Anterior cingulate cortex (tissue), 58 donors: ENCODE results near the gene LRPAP1.
"Not testable (repeated sequence)": the region's sequence is repeated elsewhere in the genome, so short reads cannot be mapped to it uniquely, and the experiment has no call there.

Experiments
- DNase-seq, 58 donors: peaks; one replicate each; lab custom pipeline; 2025; lab: John Stamatoyannopoulos, UW

The LRPAP1 gene, protein sequence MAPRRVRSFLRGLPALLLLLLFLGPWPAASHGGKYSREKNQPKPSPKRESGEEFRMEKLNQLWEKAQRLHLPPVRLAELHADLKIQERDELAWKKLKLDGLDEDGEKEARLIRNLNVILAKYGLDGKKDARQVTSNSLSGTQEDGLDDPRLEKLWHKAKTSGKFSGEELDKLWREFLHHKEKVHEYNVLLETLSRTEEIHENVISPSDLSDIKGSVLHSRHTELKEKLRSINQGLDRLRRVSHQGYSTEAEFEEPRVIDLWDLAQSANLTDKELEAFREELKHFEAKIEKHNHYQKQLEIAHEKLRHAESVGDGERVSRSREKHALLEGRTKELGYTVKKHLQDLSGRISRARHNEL

DNA sequence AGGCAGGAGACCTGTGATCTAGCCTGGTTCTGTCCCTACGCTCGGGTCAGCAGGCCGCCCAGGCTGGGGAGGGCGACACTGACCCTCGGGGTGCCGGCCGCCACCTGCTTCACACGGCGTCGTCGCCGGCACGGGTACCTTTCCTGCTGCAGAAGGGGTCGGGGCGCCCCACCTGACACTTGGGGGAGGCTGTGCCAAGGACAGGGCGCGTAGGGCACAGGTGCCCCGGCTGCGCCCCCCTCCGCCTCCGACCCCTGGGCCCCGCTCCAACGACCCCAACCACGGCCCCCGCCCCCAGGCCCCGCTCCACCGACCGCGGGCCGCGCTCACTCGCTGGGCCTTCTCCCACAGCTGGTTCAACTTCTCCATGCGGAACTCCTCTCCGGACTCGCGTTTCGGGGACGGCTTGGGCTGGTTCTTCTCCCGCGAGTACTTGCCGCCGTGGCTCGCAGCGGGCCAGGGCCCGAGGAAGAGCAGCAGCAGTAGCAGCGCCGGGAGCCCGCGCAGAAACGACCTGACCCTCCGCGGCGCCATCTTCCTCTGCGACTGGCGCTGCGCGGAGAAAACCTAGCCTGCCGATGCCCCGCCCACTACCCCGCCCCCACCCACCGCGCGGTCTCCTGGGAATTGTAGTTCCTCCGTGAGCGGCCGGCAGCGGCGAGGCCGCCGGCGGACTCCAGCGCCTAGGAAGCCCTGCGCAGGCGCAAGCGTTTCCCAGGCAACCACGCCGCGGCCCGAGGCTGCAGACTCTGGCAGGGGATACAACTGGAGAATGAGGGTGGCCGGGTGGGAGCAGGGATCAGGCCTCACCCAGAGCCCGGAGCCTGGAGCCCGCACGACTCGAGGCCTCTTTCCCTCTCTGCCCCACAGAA is at the start of gene LRPAP1:
Gene LRPAP1, minus strand, starts transcription at position 544 of the 872 bp plus-strand sequence. Its CDS starts 10 bp downstream, at position 534.
- peak; percentile 62 to 98 (median 92) for DNase-seq

DNA sequence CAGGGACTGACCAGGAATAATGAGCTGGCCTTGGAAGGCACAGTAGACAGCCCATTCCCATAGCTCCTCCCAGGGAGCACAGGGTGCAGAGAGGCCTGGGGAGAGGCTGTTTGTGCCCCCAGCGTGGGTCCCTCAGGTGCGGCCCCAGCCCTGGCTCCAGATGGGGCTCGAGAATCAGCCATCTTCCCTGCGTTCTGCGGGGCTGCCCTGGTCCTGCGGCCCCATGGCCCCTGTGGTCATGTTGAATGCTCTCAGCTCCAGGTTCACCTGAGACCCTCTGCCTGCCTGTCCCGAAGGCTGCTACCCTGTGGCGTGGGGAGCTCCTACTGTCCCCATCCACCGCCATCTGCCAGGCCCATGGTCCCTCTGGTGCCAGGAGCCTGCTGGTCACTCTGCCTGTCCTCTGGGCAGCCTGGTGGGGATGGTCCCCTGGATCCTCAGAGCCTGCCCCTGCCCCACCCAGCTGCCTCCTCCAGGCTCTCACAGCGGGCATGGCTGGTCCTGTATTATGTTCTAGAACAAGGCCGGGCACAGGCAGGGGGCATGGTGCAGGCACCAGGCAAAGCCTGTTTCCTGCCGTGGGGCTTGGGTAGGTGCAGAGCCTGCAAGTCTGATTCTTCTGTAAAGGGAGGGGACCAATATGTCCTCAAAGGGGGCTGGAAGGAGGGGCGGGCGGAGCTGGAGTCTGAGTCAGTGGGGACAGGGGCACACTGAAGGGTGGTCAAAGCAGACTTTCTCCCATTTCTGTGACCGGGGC is 49.3 kb upstream of the LRPAP1 start:
- DNase-seq: not testable (repeated sequence)

DNA sequence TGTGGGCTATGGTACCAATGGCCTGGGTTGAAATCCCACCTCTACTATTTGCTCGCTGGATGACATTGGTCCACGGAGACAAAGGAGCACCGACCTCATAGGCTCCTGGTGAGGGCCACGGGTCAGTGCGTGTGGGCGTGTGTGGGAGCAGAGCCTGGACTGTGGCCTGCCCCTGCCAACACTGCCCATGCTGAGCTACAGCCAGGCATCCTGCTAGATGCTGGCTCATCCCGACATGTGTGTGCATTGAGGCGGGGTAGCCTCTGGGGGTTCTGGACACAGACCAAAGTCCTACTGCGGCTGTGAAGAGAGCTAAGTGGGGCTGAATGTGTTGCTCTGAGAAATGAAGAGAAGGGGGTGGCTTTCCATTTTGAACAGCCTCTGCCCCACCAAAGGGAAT is 48.6 kb upstream of the LRPAP1 start:
- DNase-seq: not testable (repeated sequence)

DNA sequence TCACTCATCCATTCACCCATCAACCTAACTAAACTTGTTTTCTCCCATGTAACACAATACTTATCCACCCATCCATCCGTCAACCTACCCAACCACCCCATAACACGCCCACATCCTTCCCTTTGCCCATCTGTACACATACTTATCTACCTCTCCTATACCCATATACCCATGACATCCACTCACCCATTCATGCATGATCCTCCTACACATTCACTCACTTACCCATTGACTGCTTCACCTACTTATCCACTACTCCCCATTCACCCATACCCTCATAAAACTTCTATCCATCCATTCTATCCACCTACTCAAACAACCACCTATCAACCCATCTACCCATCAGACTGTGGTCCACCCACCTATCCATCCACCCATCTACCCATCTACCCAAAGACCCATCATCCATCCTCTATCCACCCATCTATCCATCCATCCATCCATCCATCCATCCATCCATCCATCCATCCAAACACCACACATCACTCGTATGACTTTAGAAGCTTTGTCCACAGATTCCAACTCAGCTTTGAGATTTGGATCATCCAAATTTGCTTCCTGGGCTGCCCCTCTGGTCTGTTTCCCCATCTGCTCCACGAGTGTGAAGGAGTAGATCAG is 46.4 kb upstream of the LRPAP1 start:
- not testable (repeated sequence) for DNase-seq

DNA sequence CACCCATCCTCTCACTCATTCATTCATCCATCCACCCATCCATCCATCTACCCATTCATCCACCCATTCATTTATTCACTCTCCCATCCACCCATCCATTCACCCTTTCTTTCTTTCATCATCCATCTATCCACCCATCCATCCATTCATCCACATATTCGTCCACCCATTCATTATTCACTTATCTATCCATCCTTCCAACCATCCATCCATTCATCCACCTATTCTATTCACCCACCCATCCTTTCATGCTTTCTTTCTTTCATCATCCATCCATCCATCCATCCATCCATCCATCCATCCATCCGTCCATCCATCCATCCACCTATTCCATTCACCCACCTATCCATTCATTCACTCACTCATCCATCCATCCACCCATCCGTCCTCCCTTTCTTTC is 45.8 kb upstream of the LRPAP1 start:
- DNase-seq: not testable (repeated sequence)

DNA sequence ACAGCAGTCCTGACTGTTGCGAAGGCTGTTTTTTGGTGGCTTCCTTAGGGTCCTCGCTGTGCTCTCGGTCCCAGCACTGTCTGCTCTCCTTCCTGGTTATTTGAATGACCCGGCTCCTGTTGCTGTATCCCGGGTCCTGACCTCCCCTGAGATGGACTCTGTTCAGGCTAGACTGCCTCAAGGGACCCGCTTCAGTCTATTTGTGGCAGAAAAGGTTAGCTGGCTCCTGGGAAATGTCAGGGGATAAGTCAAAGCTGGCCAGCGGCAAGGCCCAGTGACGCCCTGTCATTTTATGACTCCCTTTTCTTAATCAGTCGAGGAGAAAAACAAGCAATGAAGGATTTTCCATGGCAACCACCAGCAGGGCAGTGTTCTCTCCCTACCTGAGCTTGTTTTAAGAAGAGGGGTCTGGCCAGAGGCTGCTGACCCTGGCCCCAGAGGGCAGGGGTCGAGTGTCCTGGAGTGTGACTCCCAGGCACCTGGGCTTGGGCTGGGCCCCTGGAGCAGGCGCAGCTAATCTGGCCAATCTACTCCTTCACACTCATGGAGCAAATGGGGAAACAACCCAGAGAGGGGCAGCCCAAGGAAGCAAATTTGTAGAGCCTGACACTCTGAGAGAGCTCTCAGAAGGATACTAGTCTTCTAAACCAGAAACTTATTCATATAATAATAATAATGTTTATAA is 45.1 kb upstream of the LRPAP1 start:
- DNase-seq: not testable (repeated sequence)

DNA sequence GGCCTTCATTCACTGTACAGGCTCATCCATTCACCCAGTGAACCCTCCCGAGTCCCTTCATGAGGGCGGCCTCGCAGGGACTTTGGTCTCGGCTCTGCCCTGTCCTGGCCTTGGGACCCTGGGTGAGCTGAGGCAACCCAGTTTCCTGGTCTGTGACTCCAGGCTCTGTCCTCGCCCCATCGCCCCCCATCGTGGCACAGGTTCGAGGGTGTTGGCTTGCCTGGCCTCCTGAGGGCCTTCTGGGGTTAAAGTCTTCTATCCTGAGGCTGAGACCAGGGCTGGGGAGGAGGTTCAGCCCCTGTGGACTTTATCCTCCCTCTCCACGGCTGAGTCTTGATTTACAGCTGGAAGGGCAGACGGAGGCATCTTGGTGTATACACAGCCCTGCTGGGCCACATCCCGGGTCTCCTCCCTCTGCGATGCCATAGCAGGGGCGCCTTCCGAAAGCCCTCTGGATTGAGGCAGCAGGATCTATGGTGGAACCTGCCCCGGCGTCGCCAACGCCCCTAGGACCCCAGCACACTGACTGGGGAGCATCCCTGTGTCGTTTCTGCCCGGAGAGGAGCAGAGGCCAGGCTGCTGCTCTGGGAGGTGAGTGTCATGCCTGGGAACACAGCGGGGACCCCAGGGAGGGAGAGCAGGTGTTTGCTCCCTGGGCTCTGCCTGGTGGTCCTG is 44.4 kb upstream of the LRPAP1 start:
- not testable (repeated sequence) for DNase-seq

DNA sequence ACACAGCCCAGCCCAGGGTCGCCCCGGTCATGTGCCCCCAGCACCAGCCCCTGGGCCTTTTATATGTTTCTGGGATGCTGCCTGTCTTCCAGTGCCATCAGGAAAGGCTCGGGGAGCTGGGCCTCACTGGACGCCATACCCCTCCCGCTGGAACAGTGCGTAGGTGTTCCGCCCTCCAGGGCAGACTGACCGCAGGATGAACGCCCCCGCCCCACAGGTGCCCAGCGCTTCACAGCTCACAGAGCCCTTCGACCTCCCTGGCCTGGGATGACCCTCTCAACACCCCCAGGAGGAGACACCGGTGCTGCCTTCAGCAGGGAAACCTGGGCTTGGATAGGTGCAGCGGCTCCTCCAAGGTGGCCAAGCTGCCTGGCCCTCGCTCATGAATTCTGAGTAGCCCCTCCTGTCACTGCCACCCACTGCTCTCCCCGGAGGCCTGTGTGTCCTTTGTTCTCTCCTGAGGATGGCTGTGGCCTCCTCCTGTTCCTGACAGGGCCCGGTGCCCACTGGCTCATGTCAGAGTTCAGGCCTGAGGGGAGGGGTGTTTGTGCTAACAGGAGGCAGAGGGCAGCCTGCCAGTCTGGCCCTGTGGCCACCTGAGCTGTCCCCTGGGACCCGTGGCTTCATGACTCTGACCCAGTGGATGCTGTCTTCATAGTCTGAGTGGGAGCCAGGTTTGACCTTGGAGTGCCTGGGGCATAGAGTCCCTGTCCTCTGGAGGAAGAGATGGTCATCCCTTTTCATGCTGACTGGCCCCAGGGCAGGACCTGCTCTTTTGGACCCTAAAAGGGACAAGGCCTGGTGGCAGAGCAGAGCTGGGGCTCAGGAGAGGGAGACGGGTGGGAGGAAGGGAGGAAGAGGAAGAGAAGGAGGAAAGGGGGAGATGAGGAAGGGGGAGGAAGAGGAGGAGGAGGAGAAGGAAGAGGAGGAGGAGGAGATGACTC is 43.5 kb upstream of the LRPAP1 start:
- DNase-seq: not testable (repeated sequence)

DNA sequence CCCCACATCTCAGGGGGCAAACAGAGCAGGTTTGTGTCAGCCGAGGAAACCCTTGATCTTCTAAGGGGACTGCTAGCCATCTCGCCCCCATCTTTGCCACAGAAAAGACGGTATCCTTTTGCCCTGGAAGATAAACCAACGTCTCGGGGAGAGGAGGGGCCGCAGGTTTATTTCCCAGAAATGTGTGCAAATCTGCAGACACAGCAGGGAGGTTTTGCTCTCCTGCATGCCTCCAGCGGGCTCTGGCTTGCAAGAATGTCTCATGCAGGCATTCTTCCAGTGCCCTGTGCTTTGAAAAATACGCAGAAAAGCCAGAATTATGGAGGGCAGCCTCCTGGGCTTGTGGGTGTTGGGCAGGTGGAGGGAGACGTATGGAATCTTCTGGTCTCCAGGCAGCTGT is 42.6 kb upstream of the LRPAP1 start:
- DNase-seq: not testable (repeated sequence)

DNA sequence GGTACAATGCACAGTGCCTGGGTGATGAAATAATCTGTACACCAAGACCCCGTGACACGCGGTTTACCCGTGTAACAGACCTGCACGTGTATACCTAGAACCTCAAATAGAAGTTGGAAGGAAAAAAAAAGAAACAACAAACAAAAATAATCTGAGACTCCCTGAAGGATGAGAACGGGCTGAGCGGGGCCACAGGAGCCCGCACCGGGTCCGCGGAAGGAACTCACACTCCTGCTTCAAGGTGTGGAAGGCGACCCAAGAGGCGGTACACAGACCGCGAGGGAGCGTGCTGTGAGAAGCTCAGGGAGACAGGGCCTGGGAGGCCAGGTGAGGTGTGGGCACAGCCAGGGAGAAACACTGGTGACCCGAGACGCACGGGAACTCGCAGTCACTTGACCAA is 42.1 kb upstream of the LRPAP1 start:
- DNase-seq: not testable (repeated sequence)

DNA sequence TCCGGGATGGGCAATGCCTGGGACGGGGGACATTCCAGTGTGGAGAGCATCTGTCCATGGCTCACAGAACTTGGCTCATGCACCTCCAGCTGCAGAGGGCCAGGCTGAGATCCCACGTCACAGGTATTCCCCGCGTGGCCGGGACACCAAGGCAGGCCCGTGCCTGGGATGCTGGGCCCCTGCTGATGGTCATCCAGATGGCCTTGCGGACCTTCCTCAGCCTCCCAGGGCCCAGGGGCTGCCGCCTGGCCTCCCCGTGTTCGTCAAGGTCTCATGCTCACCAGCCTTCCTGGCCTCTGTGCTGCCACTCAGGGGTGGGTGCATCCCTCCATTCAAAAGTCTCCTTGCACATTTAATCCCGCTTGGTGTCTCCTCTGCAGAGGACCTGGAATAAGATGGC is 40.9 kb upstream of the LRPAP1 start:
- DNase-seq: no peak

DNA sequence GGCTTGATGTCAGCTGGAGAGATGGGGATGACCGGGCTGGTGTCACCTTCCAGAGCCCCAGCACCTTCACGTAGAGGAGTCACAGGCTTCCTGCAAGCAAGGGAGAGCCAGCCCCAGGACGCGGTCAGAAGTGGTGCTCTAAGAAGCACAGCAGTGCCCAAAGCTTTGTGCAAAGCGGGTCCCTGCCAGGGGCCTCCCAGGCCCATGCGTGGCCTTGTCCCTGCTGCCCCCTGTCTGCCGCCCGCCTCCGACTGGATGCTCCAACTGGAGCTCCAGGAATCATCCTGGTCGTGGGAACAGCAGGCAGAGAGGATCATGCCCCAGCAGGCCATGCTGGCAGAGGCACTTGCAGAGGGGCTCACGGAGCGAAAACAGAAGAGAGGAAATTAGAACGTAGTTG is 40.1 kb upstream of the LRPAP1 start:
- DNase-seq: no peak

DNA sequence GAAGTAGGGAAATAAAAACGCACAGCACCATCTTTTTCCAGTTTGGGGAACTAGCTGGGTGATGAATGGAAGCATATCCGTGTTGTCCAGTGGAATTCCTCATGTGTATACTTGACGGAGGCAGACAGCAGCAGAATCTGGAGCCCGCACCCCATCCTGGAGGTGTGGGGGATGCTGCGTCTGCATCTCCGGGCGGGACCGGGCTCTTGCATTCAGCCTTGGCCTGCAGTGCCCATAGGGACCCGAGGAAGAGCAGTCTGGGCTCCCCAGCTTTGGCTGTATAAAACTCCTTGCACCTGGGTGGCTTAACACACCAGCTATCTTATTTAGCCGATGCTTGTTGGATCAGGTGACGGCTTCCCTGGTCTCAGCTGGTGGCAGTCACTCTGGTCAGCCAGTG is 39.7 kb upstream of the LRPAP1 start:
- DNase-seq: no peak

DNA sequence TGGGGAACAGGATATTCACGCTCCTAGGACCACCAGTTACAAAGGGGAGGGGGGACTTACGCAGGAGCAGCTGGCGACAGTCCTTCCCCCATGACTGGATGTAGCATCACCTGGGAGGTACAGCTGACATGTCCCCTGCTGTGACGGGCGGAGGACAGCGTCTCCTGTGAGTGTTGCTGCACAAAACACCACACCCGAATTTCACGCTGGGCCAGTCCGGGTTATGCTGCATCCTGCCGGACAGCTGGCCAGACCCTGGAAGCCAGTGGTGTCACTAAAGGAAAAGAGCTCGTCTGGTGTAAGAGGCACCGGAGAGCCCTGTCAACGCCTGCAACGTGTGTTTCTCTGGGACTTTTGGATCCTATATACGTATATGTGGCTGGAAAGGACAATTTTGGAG is 38.7 kb upstream of the LRPAP1 start:
- DNase-seq: not testable (repeated sequence)

DNA sequence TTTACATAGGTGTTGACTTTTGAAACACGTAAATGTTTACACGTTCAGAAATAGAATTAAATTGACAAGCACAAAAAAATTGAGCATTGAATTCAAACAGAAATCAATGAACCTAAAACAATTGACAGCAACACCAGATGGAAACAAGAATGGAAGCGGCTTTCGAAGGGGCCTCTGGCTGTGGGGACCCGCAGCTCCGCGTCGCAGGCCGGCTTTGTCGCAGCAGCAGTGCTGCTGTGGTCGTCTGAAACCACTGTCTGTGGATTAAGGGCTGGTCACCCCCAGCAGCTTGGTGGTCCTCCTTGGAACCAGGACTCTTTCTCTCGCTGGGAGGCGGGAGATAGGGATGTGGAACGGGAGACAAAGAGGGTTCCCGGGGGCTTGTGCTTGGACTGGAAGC is 37.4 kb upstream of the LRPAP1 start:
- DNase-seq: not testable (repeated sequence)

DNA sequence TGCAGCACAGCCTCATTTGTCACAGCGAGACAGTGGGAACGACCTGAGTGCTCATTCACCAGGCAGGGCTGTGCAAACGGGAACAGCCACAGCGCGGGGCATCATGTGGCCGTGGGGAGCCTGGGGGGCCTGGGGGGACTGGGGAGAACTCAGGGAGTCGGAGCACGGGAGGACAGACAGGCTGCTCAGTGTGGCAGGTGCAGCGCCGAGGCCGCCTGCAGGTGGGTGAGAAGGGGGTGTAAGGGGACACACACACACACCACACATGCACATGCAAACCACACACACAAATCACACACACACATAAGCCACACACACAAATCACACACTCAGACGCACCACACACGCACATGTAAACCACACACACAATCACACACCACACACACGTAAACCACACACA is 34.5 kb upstream of the LRPAP1 start:
- not testable (repeated sequence) for DNase-seq

DNA sequence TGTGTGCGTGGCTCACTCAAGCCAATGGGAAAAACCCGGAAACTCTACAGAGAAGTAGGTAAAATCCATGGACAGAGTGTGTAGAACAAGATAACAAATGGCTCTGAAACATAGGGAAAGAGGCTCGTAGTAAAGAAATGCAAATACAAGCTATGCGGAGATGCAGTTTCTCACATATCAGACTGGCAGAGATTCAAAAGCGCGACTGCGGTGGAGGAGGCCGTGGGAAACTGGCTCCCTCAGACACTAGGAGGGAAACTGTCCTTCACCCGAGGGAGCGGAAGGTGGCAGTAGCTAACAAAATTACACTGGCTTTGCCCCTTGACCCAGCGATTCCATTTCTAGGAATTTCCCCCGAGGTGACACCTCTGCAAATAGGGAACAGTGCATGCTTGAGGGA is 34.1 kb upstream of the LRPAP1 start:
- peak in 4 of 58 donors; percentile 2 to 12 (median 6) for DNase-seq

DNA sequence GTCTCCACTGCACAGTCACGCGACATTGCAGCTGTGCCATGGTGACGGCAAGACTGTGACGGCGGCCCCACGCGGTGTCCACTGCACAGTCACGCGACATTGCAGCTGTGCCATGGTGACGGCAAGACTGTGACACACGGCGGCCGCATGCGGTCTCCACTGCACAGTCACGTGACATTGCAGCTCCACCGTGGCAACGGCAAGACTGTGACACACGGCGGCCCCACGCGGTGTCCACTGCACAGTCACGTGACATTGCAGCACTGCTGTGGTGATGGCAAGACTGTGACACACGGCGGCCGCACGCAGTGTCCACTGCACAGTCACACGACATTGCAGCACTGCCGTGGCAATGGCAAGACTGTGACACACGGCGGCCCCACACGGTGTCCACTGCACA is 32.7 kb upstream of the LRPAP1 start:
- not testable (repeated sequence) for DNase-seq
